Measurements from ENCODE around the gene KATNB1. TPM values are rescaled to one million over a fixed set of nuclear protein-coding genes. Genes with fewer than 3 reads are reported as not detected.

KATNB1 gene
- total RNA-seq, 1 experiment from 2014 or later, result 8.1 TPM

GRCh38 chr16:57784334-57784733, 48.8 kb downstream of the KATNB1 start:
- DNase-seq (ENCODE audit: low read depth, low spot score) (no peak), ATAC-seq (no peak)
- no peaks in the 10 kb centered on the region for H3K27me3 ChIP-seq (ENCODE audit: control insufficient read depth, insufficient read depth, low read length)
- no TSS peak for BruUV-seq (replicated peaks)
- H3K27ac ChIP-seq (ENCODE audit: low read length), result no peak overlapping the region
- intact Hi-C loops (cut with micrococcal nuclease; ENCODE audit: unreplicated experiment) (no loop called here), in situ Hi-C loops (cut with HindIII; ENCODE audit: low pct_unique_long_range_greater_than_20kb, low sequenced_read_pairs) (no loop called here)
- POLR2A ChIA-PET, result no interaction called here
- no peaks in the 10 kb centered on the region for H3K36me3 ChIP-seq (ENCODE audit: control insufficient read depth, insufficient read depth, low read length)
- no peaks in the 10 kb centered on the region for H3K4me1 ChIP-seq (ENCODE audit: control insufficient read depth, insufficient read depth, low read length)
- no peak overlapping the region for H3K4me3 ChIP-seq (ENCODE audit: low read depth in 2 of 2, low read length in 2 of 2)
- TF ChIP-seq TCF7L2 (IDR thresholded peaks at IDR 0.05; ENCODE audit: low read depth, low read length) (no peak), POLR2AphosphoS5 (IDR thresholded peaks at IDR 0.05; ENCODE audit: low read depth, low read length) (no peak), CTCF (IDR thresholded peaks at IDR 0.05) (no peak), SIN3A (IDR thresholded peaks at IDR 0.05; ENCODE audit: borderline replicate concordance, insufficient read depth, low read depth, low read length) (no peak), REST (IDR thresholded peaks at IDR 0.05; ENCODE audit: insufficient read depth in 1 of 2, low read depth in 2 of 2, low read length in 1 of 2) (no peak)
- CTCF ChIA-PET, result interaction anchor here (0.6 kb wide), 1 partner anchor 9 kb away, joined by 15 read pairs; no protein-coding TSS in a partner anchor
- no peaks in the 10 kb centered on the region for H3K9me3 ChIP-seq (ENCODE audit: control insufficient read depth, insufficient read depth, low read depth, low read length)

GRCh38 chr16:57785385-57785784, 49.8 kb downstream of the KATNB1 start:
- H3K36me3 ChIP-seq (ENCODE audit: control insufficient read depth, insufficient read depth, low read length), result no peaks in the 10 kb centered on the region
- CTCF ChIA-PET, result no interaction called here
- H3K27me3 ChIP-seq (ENCODE audit: control insufficient read depth, insufficient read depth, low read length), result no peaks in the 10 kb centered on the region
- ATAC-seq, result no peak
- no peak overlapping the region for H3K27ac ChIP-seq (ENCODE audit: low read length)
- intact Hi-C loops (cut with micrococcal nuclease; ENCODE audit: unreplicated experiment) (no loop called here), in situ Hi-C loops (cut with HindIII; ENCODE audit: low pct_unique_long_range_greater_than_20kb, low sequenced_read_pairs) (no loop called here)
- no TSS peak for BruUV-seq (replicated peaks)
- POLR2A ChIA-PET, result no interaction called here
- H3K4me3 ChIP-seq (ENCODE audit: low read depth in 2 of 2, low read length in 2 of 2), result no peak overlapping the region
- H3K4me1 ChIP-seq (ENCODE audit: control insufficient read depth, insufficient read depth, low read length), result no peaks in the 10 kb centered on the region
- TF ChIP-seq CTCF (IDR thresholded peaks at IDR 0.05) (no peak), REST (IDR thresholded peaks at IDR 0.05; ENCODE audit: insufficient read depth in 1 of 2, low read depth in 2 of 2, low read length in 1 of 2) (no peak), SIN3A (IDR thresholded peaks at IDR 0.05; ENCODE audit: borderline replicate concordance, insufficient read depth, low read depth, low read length) (no peak), TCF7L2 (IDR thresholded peaks at IDR 0.05; ENCODE audit: low read depth, low read length) (no peak), POLR2AphosphoS5 (IDR thresholded peaks at IDR 0.05; ENCODE audit: low read depth, low read length) (no peak)
- no peak for DNase-seq (ENCODE audit: low read depth, low spot score)
- H3K9me3 ChIP-seq (ENCODE audit: control insufficient read depth, insufficient read depth, low read depth, low read length), result no peaks in the 10 kb centered on the region
